ENCODE data around the gene SARS1.

The SARS1 gene

GRCh38 chr1:109185990-109186732 is 27.6 kb upstream of the SARS1 start:
- Mint-ChIP-seq H3K9me3 (no peaks in the 10 kb centered on the region), H3K36me3 (no peaks in the 10 kb centered on the region), H3K4me3 (no peak overlapping the region), H3K4me1 (no peaks in the 10 kb centered on the region), H3K27me3 (peaks cover 16 to 18% of the 10 kb centered on the region in 2 donors), H3K27ac (no peak overlapping the region)
- DNase-seq, result no peak
- ATAC-seq (replicated peaks), result no peak

GRCh38 chr1:109186733-109187086 is 27.0 kb upstream of the SARS1 start:
- Mint-ChIP-seq H3K9me3 (no peaks in the 10 kb centered on the region), H3K36me3 (no peaks in the 10 kb centered on the region), H3K4me3 (no peak overlapping the region), H3K27me3 (peaks cover 16 to 18% of the 10 kb centered on the region in 2 donors), H3K27ac (no peak overlapping the region), H3K4me1 (no peaks in the 10 kb centered on the region)
- ATAC-seq (replicated peaks), result no peak
- no peak for DNase-seq

- Mint-ChIP-seq H3K4me1 (no peaks in the 10 kb centered on the region), H3K9me3 (no peaks in the 10 kb centered on the region), H3K27me3 (peaks cover 16 to 18% of the 10 kb centered on the region in 2 donors), H3K4me3 (no peak overlapping the region), H3K36me3 (no peaks in the 10 kb centered on the region), H3K27ac (no peak overlapping the region)
- DNase-seq (no peak), ATAC-seq (replicated peaks) (no peak)
These were observed 26.6 kb upstream of the SARS1 start for GRCh38 chr1:109187127-109187526.

- peaks cover 16 to 18% of the 10 kb centered on the region in 2 donors for H3K27me3 Mint-ChIP-seq
- no peaks in the 10 kb centered on the region for H3K4me1 Mint-ChIP-seq
- ATAC-seq (replicated peaks) (no peak), DNase-seq (no peak)
- no peak overlapping the region for H3K27ac Mint-ChIP-seq
- no peak overlapping the region for H3K4me3 Mint-ChIP-seq
- no peaks in the 10 kb centered on the region for H3K9me3 Mint-ChIP-seq
- H3K36me3 Mint-ChIP-seq, result no peaks in the 10 kb centered on the region
These were observed 25.5 kb upstream of the SARS1 start for GRCh38 chr1:109188200-109188599.

GRCh38 chr1:109188781-109189180 is 24.9 kb upstream of the SARS1 start:
- H3K4me1 Mint-ChIP-seq, result peaks cover 3 to 4% of the 10 kb centered on the region in 2 donors
- DNase-seq (no peak), ATAC-seq (replicated peaks) (no peak)
- H3K4me3 Mint-ChIP-seq, result no peak overlapping the region
- peaks cover 16 to 18% of the 10 kb centered on the region in 2 donors for H3K27me3 Mint-ChIP-seq
- H3K36me3 Mint-ChIP-seq, result no peaks in the 10 kb centered on the region
- no peak overlapping the region for H3K27ac Mint-ChIP-seq
- H3K9me3 Mint-ChIP-seq, result no peaks in the 10 kb centered on the region

- no peak for DNase-seq
- peaks cover 7 to 11% of the 10 kb centered on the region in 2 donors for H3K4me1 Mint-ChIP-seq
- H3K27ac Mint-ChIP-seq, result no peak overlapping the region
- no peaks in the 10 kb centered on the region for H3K9me3 Mint-ChIP-seq
- no peak for ATAC-seq (replicated peaks)
- no peak overlapping the region for H3K4me3 Mint-ChIP-seq
- H3K36me3 Mint-ChIP-seq, result no peaks in the 10 kb centered on the region
- peaks cover 15 to 17% of the 10 kb centered on the region in 2 donors for H3K27me3 Mint-ChIP-seq
These were observed 23.5 kb upstream of the SARS1 start for GRCh38 chr1:109190189-109190588.

- H3K27ac Mint-ChIP-seq, result peak overlapping the region; percentile 37
- peaks cover 5 to 8% of the 10 kb centered on the region in 2 donors for H3K27me3 Mint-ChIP-seq
- H3K4me3 Mint-ChIP-seq, result no peak overlapping the region
- H3K4me1 Mint-ChIP-seq, result peaks cover 7 to 11% of the 10 kb centered on the region in 2 donors
- no peaks in the 10 kb centered on the region for H3K9me3 Mint-ChIP-seq
- ATAC-seq (replicated peaks) (no peak), DNase-seq (no peak)
- no peaks in the 10 kb centered on the region for H3K36me3 Mint-ChIP-seq
These were observed 22.3 kb upstream of the SARS1 start for GRCh38 chr1:109191377-109191776.

- H3K9me3 Mint-ChIP-seq, result no peaks in the 10 kb centered on the region
- H3K27me3 Mint-ChIP-seq, result peaks cover under 1 to 8% of the 10 kb centered on the region in 2 donors
- DNase-seq (no peak), ATAC-seq (replicated peaks) (no peak)
- no peak overlapping the region for H3K4me3 Mint-ChIP-seq
- no peaks in the 10 kb centered on the region for H3K36me3 Mint-ChIP-seq
- peaks cover 7 to 11% of the 10 kb centered on the region in 2 donors for H3K4me1 Mint-ChIP-seq
- H3K27ac Mint-ChIP-seq, result no peak overlapping the region
These were observed 21.8 kb upstream of the SARS1 start for GRCh38 chr1:109191891-109192290.

GRCh38 chr1:109192433-109192832 is 21.3 kb upstream of the SARS1 start:
- peaks cover 0 to 8% of the 10 kb centered on the region in 2 donors for H3K27me3 Mint-ChIP-seq
- H3K36me3 Mint-ChIP-seq, result no peaks in the 10 kb centered on the region
- H3K4me1 Mint-ChIP-seq, result peaks cover 9 to 13% of the 10 kb centered on the region in 2 donors
- ATAC-seq (replicated peaks) (no peak), DNase-seq (no peak)
- H3K9me3 Mint-ChIP-seq, result no peaks in the 10 kb centered on the region
- H3K27ac Mint-ChIP-seq, result no peak overlapping the region
- no peak overlapping the region for H3K4me3 Mint-ChIP-seq

GRCh38 chr1:109193653-109194590 is 19.8 kb upstream of the SARS1 start:
- no peak overlapping the region for H3K4me3 Mint-ChIP-seq
- H3K4me1 Mint-ChIP-seq, result peaks cover 10 to 15% of the 10 kb centered on the region in 2 donors
- H3K9me3 Mint-ChIP-seq, result no peaks in the 10 kb centered on the region
- H3K36me3 Mint-ChIP-seq, result no peaks in the 10 kb centered on the region
- ATAC-seq (replicated peaks) (peak; percentile 76 to 80), DNase-seq (peak; percentile 36)
- peaks cover 0 to 3% of the 10 kb centered on the region in 2 donors for H3K27me3 Mint-ChIP-seq
- no peak overlapping the region for H3K27ac Mint-ChIP-seq

GRCh38 chr1:109197158-109198042 is 16.3 kb upstream of the SARS1 start:
- H3K27ac Mint-ChIP-seq, result no peak overlapping the region
- no peaks in the 10 kb centered on the region for H3K9me3 Mint-ChIP-seq
- ATAC-seq (replicated peaks) (peak in 1 of 2 donors; percentile 12), DNase-seq (no peak)
- H3K27me3 Mint-ChIP-seq, result peaks cover 6 to 16% of the 10 kb centered on the region in 2 donors
- no peak overlapping the region for H3K4me3 Mint-ChIP-seq
- no peaks in the 10 kb centered on the region for H3K36me3 Mint-ChIP-seq
- H3K4me1 Mint-ChIP-seq, result peaks cover 18 to 32% of the 10 kb centered on the region in 2 donors

GRCh38 chr1:109198043-109198695 is 15.5 kb upstream of the SARS1 start:
- no peaks in the 10 kb centered on the region for H3K36me3 Mint-ChIP-seq
- H3K4me1 Mint-ChIP-seq, result peaks cover 18 to 32% of the 10 kb centered on the region in 2 donors
- ATAC-seq (replicated peaks) (no peak), DNase-seq (no peak)
- no peak overlapping the region for H3K27ac Mint-ChIP-seq
- no peak overlapping the region for H3K4me3 Mint-ChIP-seq
- H3K27me3 Mint-ChIP-seq, result peaks cover 6 to 16% of the 10 kb centered on the region in 2 donors
- no peaks in the 10 kb centered on the region for H3K9me3 Mint-ChIP-seq

- no peak overlapping the region for H3K27ac Mint-ChIP-seq
- peaks cover 15 to 28% of the 10 kb centered on the region in 2 donors for H3K4me1 Mint-ChIP-seq
- H3K9me3 Mint-ChIP-seq, result no peaks in the 10 kb centered on the region
- ATAC-seq (replicated peaks) (no peak), DNase-seq (no peak)
- H3K27me3 Mint-ChIP-seq, result peaks cover 6 to 16% of the 10 kb centered on the region in 2 donors
- no peak overlapping the region for H3K4me3 Mint-ChIP-seq
- no peaks in the 10 kb centered on the region for H3K36me3 Mint-ChIP-seq
These were observed 15.0 kb upstream of the SARS1 start for GRCh38 chr1:109198745-109199144.

All from stimulated activated naive B cell treated with anti-CD40 and anti-IgM and Interleukin-4, amounts not matched to agents 10 μg/mL and 1 μg/mL and 100 μg/mL, for 72 hours (primary cell).